ENCODE results near the gene SLC20A1.

The SLC20A1 gene

DNA sequence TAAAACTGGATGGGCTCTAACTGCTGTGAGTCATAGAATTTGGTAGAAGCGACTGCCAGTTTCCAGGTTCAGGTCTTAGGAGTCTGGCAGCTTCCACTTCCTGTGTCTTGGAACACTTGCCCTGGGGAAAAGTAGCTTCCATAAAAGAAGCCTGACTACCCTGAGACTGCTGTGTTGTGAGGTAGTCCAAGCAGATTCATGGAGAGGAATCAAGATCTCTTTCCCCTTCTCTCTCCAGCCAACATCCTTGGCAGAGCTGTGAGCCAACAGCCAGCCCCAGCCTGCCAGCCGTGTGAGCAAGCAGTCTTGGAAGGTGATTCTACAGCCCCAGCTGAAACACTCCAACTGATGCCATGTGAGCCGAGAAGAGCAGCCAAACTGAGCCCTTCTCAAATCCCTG lies 33.7 kb downstream of the SLC20A1 start:
- Histone ChIP-seq H3K79me2 (ENCODE audit: insufficient read depth, low read length) (no peaks in the 10 kb centered on the region), H3K4me1 (ENCODE audit: insufficient read depth, low read length, severe bottlenecking) (no peaks in the 10 kb centered on the region), H3K9me2 (ENCODE audit: low read depth, low read length) (no peaks in the 10 kb centered on the region), H3K4me2 (ENCODE audit: low read length) (no peak overlapping the region), H2AFZ (ENCODE audit: low read length) (no peak overlapping the region), H3K36me3 (ENCODE audit: insufficient read depth, low read length) (no peaks in the 10 kb centered on the region; the same call in 1 of the 2 replicates), H3K9ac (ENCODE audit: low read length) (no peak overlapping the region), H3F3A (ENCODE audit: insufficient read depth, low read length) (no peaks in the 10 kb centered on the region), H3K27ac (ENCODE audit: low read depth, low read length, poor library complexity, severe bottlenecking) (no peak overlapping the region), H3K27me3 (ENCODE audit: insufficient read depth, low read length) (peaks cover 4% of the 10 kb centered on the region; the same call in 1 of the 2 replicates), H3K4me3 (ENCODE audit: low read depth, low read length, poor library complexity, severe bottlenecking) (no peak overlapping the region), H4K20me1 (ENCODE audit: insufficient read depth, low read length) (no peaks in the 10 kb centered on the region), H3K9me3 (ENCODE audit: low read length) (no peaks in the 10 kb centered on the region)
- TF ChIP-seq, protein P1, sequence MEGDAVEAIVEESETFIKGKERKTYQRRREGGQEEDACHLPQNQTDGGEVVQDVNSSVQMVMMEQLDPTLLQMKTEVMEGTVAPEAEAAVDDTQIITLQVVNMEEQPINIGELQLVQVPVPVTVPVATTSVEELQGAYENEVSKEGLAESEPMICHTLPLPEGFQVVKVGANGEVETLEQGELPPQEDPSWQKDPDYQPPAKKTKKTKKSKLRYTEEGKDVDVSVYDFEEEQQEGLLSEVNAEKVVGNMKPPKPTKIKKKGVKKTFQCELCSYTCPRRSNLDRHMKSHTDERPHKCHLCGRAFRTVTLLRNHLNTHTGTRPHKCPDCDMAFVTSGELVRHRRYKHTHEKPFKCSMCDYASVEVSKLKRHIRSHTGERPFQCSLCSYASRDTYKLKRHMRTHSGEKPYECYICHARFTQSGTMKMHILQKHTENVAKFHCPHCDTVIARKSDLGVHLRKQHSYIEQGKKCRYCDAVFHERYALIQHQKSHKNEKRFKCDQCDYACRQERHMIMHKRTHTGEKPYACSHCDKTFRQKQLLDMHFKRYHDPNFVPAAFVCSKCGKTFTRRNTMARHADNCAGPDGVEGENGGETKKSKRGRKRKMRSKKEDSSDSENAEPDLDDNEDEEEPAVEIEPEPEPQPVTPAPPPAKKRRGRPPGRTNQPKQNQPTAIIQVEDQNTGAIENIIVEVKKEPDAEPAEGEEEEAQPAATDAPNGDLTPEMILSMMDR (IDR thresholded peaks at IDR 0.05; ENCODE audit: low read length) = no peak
- no peak for TF ChIP-seq EZH2 (IDR thresholded peaks at IDR 0.05; ENCODE audit: borderline replicate concordance, low read length)

DNA sequence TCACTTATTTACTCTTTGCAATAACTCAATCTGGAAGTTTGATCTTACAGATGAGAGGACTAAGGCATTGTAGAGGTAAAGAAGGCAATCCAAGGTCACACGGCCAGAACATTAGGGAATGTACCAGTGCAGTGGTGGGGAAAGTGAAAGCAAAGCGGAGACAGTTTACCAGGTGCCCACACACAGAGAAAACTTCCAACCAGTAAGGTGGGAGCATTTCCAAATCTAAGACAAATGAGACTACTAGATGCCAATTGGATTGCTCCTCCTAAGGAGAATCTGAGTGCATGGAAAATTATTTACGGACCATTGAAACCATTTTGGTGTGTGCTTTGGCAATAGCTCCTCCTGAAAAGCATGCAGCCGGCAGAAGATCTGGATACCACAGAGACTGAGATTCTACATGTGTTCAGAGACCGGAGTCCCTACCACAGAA lies 34.9 kb downstream of the SLC20A1 start:
- no peaks in the 10 kb centered on the region for H3F3A ChIP-seq (ENCODE audit: insufficient read depth, low read length)
- no peaks in the 10 kb centered on the region for H3K9me2 ChIP-seq (ENCODE audit: low read depth, low read length)
- H3K9ac ChIP-seq (ENCODE audit: low read length) = no peak overlapping the region
- no peaks in the 10 kb centered on the region for H3K4me1 ChIP-seq (ENCODE audit: insufficient read depth, low read length, severe bottlenecking)
- TF ChIP-seq, protein P1 (IDR thresholded peaks at IDR 0.05; ENCODE audit: low read length) = no peak
- no peak for TF ChIP-seq EZH2 (IDR thresholded peaks at IDR 0.05; ENCODE audit: borderline replicate concordance, low read length)
- no peak overlapping the region for H3K27ac ChIP-seq (ENCODE audit: low read depth, low read length, poor library complexity, severe bottlenecking)
- no peaks in the 10 kb centered on the region for H4K20me1 ChIP-seq (ENCODE audit: insufficient read depth, low read length)
- H3K4me2 ChIP-seq (ENCODE audit: low read length) = no peak overlapping the region
- H3K27me3 ChIP-seq (ENCODE audit: insufficient read depth, low read length) = peaks cover 4% of the 10 kb centered on the region; the same call in 1 of the 2 replicates
- no peaks in the 10 kb centered on the region for H3K9me3 ChIP-seq (ENCODE audit: low read length)
- no peak overlapping the region for H2AFZ ChIP-seq (ENCODE audit: low read length)
- no peaks in the 10 kb centered on the region; the same call in 1 of the 2 replicates for H3K36me3 ChIP-seq (ENCODE audit: insufficient read depth, low read length)
- H3K4me3 ChIP-seq (ENCODE audit: low read depth, low read length, poor library complexity, severe bottlenecking) = no peak overlapping the region
- no peaks in the 10 kb centered on the region for H3K79me2 ChIP-seq (ENCODE audit: insufficient read depth, low read length)

DNA sequence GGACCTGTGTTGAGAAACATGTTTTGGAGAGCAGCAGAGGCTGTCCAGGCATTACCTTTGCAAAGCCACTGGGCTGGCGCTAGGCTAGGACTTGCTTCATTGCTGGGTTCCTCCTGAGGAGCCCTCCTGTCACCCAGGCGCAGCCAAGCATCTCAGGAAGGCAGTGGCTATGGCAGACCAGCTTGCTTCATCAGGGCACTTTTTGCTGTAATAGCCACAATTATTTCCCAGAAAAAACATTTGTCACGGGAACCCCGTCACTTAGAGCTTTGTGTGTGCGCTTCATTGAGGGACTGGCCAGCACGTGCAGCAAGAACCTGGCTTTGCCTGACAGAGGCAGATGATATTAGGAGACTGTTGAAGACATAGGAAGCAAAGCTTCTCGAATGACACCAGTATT lies 36.4 kb downstream of the SLC20A1 start:
- Histone ChIP-seq H3F3A (ENCODE audit: insufficient read depth, low read length) (no peaks in the 10 kb centered on the region), H3K9me3 (ENCODE audit: low read length) (no peaks in the 10 kb centered on the region), H2AFZ (ENCODE audit: low read length) (no peak overlapping the region), H3K9me2 (ENCODE audit: low read depth, low read length) (no peaks in the 10 kb centered on the region), H3K79me2 (ENCODE audit: insufficient read depth, low read length) (no peaks in the 10 kb centered on the region), H3K9ac (ENCODE audit: low read length) (no peak overlapping the region), H3K4me1 (ENCODE audit: insufficient read depth, low read length, severe bottlenecking) (no peaks in the 10 kb centered on the region), H3K27me3 (ENCODE audit: insufficient read depth, low read length) (peaks cover 4% of the 10 kb centered on the region; the same call in 1 of the 2 replicates), H3K27ac (ENCODE audit: low read depth, low read length, poor library complexity, severe bottlenecking) (no peak overlapping the region), H3K36me3 (ENCODE audit: insufficient read depth, low read length) (no peaks in the 10 kb centered on the region), H4K20me1 (ENCODE audit: insufficient read depth, low read length) (no peaks in the 10 kb centered on the region), H3K4me2 (ENCODE audit: low read length) (no peak overlapping the region), H3K4me3 (ENCODE audit: low read depth, low read length, poor library complexity, severe bottlenecking) (no peak overlapping the region)
- TF ChIP-seq, protein P1 (IDR thresholded peaks at IDR 0.05; ENCODE audit: low read length) = no peak
- no peak for TF ChIP-seq EZH2 (IDR thresholded peaks at IDR 0.05; ENCODE audit: borderline replicate concordance, low read length)

All from OCI-LY1 (cell line).